HG03139 (cell line): ENCODE results near the gene ACTL6A.

Experiments used
- ATAC-seq: cut with Tn5 transposase; IDR thresholded peaks from one replicate; pipeline ENCODE4 v1.9.1; 2021; ENCODE audit not compliant: unreplicated experiment

The ACTL6A gene

GRCh38 chr3:179589143-179589542 is 26.4 kb downstream of the ACTL6A start:
- ATAC-seq, result no peak

- no peak for ATAC-seq
Measured at GRCh38 chr3:179590669-179591068, 27.9 kb downstream of the ACTL6A start.

GRCh38 chr3:179591313-179591712 is 28.6 kb downstream of the ACTL6A start:
- no peak for ATAC-seq

- no peak for ATAC-seq
Measured at GRCh38 chr3:179599531-179599930, 36.8 kb downstream of the ACTL6A start.

- ATAC-seq, result no peak
Measured at GRCh38 chr3:179603321-179603720, 40.6 kb downstream of the ACTL6A start.

- no peak for ATAC-seq
Measured at GRCh38 chr3:179603831-179604230, 41.1 kb downstream of the ACTL6A start.

GRCh38 chr3:179604321-179605078 is 41.8 kb downstream of the ACTL6A start, which contains the start of the genes MRPL47 and NDUFB5:
Gene MRPL47, minus strand, starts transcription at chr3:179604638. Its CDS starts 14 bp downstream, at chr3:179604624.
Gene NDUFB5, plus strand, starts transcription at chr3:179604794. Its CDS starts 22 bp downstream, at chr3:179604816.
- ATAC-seq, result peak; percentile 97

GRCh38 chr3:179606534-179607085 is 43.9 kb downstream of the ACTL6A start:
- no peak for ATAC-seq

- ATAC-seq, result peak; percentile 37
Measured at GRCh38 chr3:179608931-179609720, 46.4 kb downstream of the ACTL6A start.

- no peak for ATAC-seq
Measured at GRCh38 chr3:179610066-179610465, 47.3 kb downstream of the ACTL6A start.

GRCh38 chr3:179613807-179614206 is 51.1 kb downstream of the ACTL6A start:
- ATAC-seq, result no peak

- ATAC-seq, result no peak
Measured at GRCh38 chr3:179615458-179616173, 52.9 kb downstream of the ACTL6A start.

- no peak for ATAC-seq
Measured at GRCh38 chr3:179622023-179622422, 59.3 kb downstream of the ACTL6A start.

- no peak for ATAC-seq
Measured at GRCh38 chr3:179624451-179624850, 61.7 kb downstream of the ACTL6A start.

- no peak for ATAC-seq
Measured at GRCh38 chr3:179630753-179631451, 68.2 kb downstream of the ACTL6A start.
